NCI-H82 treated with DMSO at 0.1 percent for 48 hours (cell line): ENCODE results near the gene TELO2.
"Not testable (repeated sequence)": the region's sequence is repeated elsewhere in the genome, so short reads cannot be mapped to it uniquely, and the experiment has no call there.

ENCODE experiments used
- DNase-seq: peaks from one replicate; lab custom pipeline; 2025; ENCODE audit not compliant: unreplicated experiment; lab: John Stamatoyannopoulos, UW

The TELO2 gene

GRCh38 chr16:1475552-1476114 is 17.5 kb upstream of the TELO2 start:
- DNase-seq: no peak

DNA sequence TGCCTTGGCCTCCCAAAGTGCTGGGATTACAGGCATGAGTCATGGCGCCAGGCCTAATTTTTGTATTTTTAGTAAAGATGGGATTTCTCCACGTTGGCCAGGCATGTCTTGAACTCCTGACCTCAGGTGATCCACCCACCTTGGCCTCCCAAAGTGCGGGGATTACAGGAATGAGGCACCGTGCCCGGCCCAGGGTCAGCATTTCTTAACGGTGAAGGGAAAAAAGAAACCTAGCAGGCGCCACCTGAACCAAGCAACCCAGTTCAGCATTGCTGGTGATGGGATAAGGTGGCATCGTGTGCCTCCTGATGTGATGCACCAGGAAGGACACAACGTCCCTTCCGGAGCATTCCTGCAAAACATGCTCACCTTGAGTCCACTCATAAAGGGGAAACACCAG is 16.1 kb upstream of the TELO2 start:
- DNase-seq: no peak

GRCh38 chr16:1478937-1479336 is 14.2 kb upstream of the TELO2 start:
- not testable (repeated sequence) for DNase-seq

- no peak for DNase-seq
These were observed 11.0 kb upstream of the TELO2 start for GRCh38 chr16:1481906-1482835.

- no peak for DNase-seq
These were observed 7.2 kb upstream of the TELO2 start for GRCh38 chr16:1485847-1486496.

- no peak for DNase-seq
These were observed 6.4 kb upstream of the TELO2 start for GRCh38 chr16:1486551-1487390.

GRCh38 chr16:1487395-1488053 is 5.6 kb upstream of the TELO2 start:
- no peak for DNase-seq

- DNase-seq: no peak
These were observed 5.0 kb upstream of the TELO2 start for GRCh38 chr16:1488054-1488601.

GRCh38 chr16:1488619-1489018 is 4.5 kb upstream of the TELO2 start, which contains the start of gene PTX4:
Gene PTX4 (minus strand): TSS chr16:1488944. CDS start chr16:1488909, 35 bp downstream.
- DNase-seq: no peak

DNA sequence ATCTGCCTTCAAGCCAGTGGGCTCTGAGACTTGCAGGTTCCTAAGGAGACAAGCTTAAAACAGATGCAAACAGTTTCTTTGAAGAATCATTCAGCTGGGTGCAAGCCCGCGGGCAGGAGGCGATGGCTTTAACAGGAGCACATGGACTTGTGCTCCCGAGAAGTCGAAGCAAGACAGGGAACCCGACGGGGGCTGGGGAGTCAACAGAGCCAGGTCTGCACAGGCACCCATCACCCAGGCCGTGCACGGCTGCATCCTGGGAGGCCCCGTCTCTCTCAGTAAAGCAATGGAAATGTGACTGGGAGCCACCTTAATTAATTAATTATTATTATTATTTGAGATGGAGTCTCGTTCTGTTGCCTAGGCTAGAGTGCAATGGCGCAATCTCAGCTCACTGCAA is 4.1 kb upstream of the TELO2 start:
- no peak for DNase-seq

DNA sequence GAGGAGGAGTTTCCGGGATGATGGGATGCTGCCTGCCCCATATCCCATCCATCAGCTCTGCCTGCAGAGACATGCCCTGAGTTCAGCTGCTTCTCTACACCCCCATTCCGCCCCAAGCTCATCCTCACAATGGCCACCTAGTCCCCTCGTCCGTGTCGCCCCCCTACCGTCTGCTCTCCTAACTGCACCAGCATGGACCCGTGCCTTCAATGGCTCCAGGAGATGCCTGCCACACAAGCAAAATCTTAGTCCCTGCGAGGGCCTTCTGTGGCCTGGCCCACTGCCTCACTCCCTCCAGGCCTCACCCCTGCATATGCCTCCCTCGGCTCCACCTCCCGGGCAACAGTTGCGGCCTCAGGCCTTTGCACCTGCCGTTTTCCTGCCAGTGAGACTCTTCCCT is 1.8 kb upstream of the TELO2 start:
- DNase-seq: no peak

DNA sequence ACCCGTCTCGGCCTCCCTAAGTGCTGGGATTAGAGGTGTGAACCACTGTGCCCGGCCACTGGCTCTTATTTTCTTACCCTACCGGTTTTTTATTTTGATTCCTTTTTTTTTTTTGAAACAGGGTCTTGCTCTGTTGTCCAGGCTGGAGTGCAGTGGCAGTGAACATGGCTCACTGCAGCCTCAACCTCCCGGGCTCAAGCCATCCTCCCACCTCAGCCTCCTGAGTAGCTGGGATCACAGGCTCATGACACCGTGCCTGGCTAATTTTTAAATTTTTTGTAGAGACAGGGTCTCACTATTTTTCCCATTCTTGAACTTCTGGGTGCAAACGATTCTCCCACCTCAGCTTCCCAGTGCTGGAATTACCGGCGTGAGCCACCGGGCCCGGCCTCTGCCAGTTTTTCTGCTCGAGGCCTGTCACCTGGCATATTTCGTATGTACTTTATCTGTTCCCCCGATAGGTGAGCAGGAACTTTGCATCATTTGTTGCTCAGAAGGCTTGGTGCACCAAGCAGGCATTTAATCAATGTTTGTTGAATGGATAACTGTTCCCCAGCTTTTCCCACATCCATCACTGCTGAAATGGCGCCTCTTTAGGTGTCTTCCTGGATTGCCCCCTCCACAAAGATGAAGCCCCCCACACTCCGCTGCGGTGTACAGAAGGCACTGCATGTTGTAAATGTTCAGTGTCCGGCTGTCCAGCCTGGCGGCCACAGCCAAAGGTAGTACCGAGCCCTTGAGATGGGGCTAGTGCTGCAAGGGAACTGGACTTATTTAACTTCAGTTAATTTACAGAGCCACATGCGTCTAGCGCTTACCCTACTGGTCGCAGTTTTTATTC is 858 bp upstream of the TELO2 start:
- DNase-seq: no peak

- DNase-seq: no peak
These were observed 560 bp downstream of the TELO2 start for GRCh38 chr16:1493746-1494094.

DNA sequence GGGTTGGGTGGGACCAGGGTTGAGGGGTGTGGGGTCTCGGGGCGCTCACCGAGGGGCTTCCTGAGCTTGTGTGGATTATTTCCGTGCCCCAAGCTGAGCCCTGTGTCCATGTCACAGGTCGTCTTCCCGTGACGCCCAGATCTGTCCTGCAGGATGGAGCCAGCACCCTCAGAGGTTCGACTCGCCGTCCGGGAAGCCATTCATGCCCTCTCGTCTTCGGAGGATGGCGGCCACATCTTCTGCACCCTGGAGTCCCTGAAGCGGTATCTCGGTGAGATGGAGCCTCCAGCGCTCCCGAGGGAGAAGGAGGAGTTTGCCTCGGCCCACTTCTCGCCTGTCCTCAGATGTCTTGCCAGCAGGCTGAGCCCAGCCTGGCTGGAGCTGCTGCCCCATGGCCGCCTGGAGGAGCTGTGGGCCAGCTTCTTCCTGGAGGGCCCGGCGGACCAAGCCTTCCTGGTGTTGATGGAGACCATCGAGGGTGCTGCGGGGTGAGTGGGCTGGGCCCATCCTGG is 1.0 kb downstream of the TELO2 start:
- DNase-seq: no peak

- no peak for DNase-seq
These were observed 1.6 kb downstream of the TELO2 start for GRCh38 chr16:1494711-1495110.

- DNase-seq: no peak
These were observed 2.2 kb downstream of the TELO2 start for GRCh38 chr16:1495211-1495888.

DNA sequence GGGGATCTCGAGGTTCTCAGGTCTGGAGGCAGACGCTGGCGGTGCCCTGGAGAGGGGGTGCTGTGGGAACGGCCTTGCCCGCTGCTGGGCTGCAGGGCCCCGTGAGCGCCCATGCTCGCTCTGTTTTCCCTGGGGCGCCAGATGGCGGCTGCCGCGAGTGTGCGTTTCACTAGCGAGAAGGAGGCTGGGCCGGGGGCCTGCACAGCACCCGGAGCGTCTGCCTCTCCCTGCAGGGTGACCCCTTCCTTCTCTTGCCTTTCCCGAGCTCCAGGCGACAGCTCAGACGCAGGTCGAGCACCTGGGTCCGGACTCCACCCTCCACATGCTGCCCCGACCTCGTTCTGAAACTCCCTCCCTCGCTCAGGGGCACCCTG is 2.7 kb downstream of the TELO2 start:
- no peak for DNase-seq

GRCh38 chr16:1496464-1496863 is 3.3 kb downstream of the TELO2 start:
- no peak for DNase-seq
